AG20443 (cell line): Measurements from ENCODE around the gene SRPK2.

Experiments
- DNase-seq: peaks from one replicate; pipeline ENCODE4 v3.0.0; 2012; ENCODE audit warnings: low spot score, mixed read lengths

Gene SRPK2

GRCh38 chr7:105097619-105098018, 291.1 kb downstream of the SRPK2 start:
- DNase-seq: peak; percentile 34

- no peak for DNase-seq
These were observed 292.4 kb downstream of the SRPK2 start for GRCh38 chr7:105096306-105096705.

- DNase-seq: no peak
These were observed 293.8 kb downstream of the SRPK2 start for GRCh38 chr7:105094966-105095365.

- no peak for DNase-seq
These were observed 300.3 kb downstream of the SRPK2 start for GRCh38 chr7:105088456-105088855.

- DNase-seq: no peak
These were observed 300.7 kb downstream of the SRPK2 start for GRCh38 chr7:105087981-105088380.

GRCh38 chr7:105086850-105087249, 301.9 kb downstream of the SRPK2 start:
- DNase-seq: no peak

- DNase-seq: no peak
These were observed 304.1 kb downstream of the SRPK2 start for GRCh38 chr7:105084581-105084980.

GRCh38 chr7:105079348-105079747, 309.4 kb downstream of the SRPK2 start:
- DNase-seq: no peak

- no peak for DNase-seq
These were observed 315.6 kb downstream of the SRPK2 start for GRCh38 chr7:105073143-105073542.

- DNase-seq: no peak
These were observed 319.8 kb downstream of the SRPK2 start for GRCh38 chr7:105068886-105069285.

- no peak for DNase-seq
These were observed 321.0 kb downstream of the SRPK2 start for GRCh38 chr7:105067691-105068090.
